Esophagus squamous epithelium (tissue), 4 donors: ENCODE data around the gene SURF2.

Experiments used
- POLR2A ChIP-seq, 4 donors: fragments of 450-650 bp; IDR thresholded peaks; one replicate each; pipeline ENCODE4 v1.6.1; 2017; ENCODE audit warnings: antibody characterized with exemption in 4 of 4, mild to moderate bottlenecking in 4 of 4, moderate library complexity in 3 of 4
- TF ChIP-seq, protein P1 (sequence below), 6 experiments: fragments of 450-650 bp in 4 of 6; fragments of 200-600 bp in 2 of 6; sonication (generic) in 2 of 6; IDR thresholded peaks; one replicate each; pipeline ENCODE4 v1.5.1; 2016 to 2019; ENCODE audit warnings: antibody characterized with exemption in 6 of 6, mild to moderate bottlenecking in 4 of 6, moderate library complexity in 4 of 6

GRCh38 chr9:133393399-133393798 is 37.0 kb downstream of the SURF2 start:
- TF ChIP-seq, protein P1, sequence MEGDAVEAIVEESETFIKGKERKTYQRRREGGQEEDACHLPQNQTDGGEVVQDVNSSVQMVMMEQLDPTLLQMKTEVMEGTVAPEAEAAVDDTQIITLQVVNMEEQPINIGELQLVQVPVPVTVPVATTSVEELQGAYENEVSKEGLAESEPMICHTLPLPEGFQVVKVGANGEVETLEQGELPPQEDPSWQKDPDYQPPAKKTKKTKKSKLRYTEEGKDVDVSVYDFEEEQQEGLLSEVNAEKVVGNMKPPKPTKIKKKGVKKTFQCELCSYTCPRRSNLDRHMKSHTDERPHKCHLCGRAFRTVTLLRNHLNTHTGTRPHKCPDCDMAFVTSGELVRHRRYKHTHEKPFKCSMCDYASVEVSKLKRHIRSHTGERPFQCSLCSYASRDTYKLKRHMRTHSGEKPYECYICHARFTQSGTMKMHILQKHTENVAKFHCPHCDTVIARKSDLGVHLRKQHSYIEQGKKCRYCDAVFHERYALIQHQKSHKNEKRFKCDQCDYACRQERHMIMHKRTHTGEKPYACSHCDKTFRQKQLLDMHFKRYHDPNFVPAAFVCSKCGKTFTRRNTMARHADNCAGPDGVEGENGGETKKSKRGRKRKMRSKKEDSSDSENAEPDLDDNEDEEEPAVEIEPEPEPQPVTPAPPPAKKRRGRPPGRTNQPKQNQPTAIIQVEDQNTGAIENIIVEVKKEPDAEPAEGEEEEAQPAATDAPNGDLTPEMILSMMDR (IDR thresholded peaks at IDR 0.05), result no peak
- no peak for TF ChIP-seq POLR2A (IDR thresholded peaks at IDR 0.05)
